Spleen (tissue), 13 donors: ENCODE data around the gene CBX2. TPM values are rescaled to one million over a fixed set of nuclear protein-coding genes. Genes with fewer than 3 reads are reported as not detected.
A peak's percentile ranks its signal among the peaks of the same experiment; 100 is the strongest.

Experiments used
- DNase-seq: peaks from one replicate; pipeline ENCODE4 v3.0.0-alpha.2; 2020
- H3K27ac ChIP-seq, 8 donors: fragments of 200-600 bp; sonication (generic) in 7 of 8; 1 replicate in 4 of 8; 2 replicates in 4 of 8; pipeline versions ENCODE4 v1.5.0 to v1.8.0; 2016 to 2021; ENCODE audit warnings: inconsistent platforms in 4 of 8, mild to moderate bottlenecking in 4 of 8, moderate library complexity in 1 of 8
- H3K27me3 ChIP-seq, 7 donors: fragments of 200-600 bp; sonication (generic) in 6 of 7; replicated peaks in 1 of 7; 1 replicate in 4 of 7; 2 replicates in 3 of 7; pipeline versions ENCODE4 v1.5.0 to v1.8.0; 2016 to 2021; ENCODE audit warnings: inconsistent platforms in 3 of 7, mild to moderate bottlenecking in 1 of 7
- H3K36me3 ChIP-seq, 6 donors: fragments of 200-600 bp; sonication (generic) in 5 of 6; 1 replicate in 4 of 6; 2 replicates in 2 of 6; pipeline versions ENCODE4 v1.5.0 to v1.8.0; 2016 to 2021; ENCODE audit warnings: inconsistent platforms in 2 of 6
- H3K4me1 ChIP-seq, 6 donors: fragments of 200-600 bp; sonication (generic) in 5 of 6; 1 replicate in 3 of 6; 2 replicates in 3 of 6; pipeline versions ENCODE4 v1.5.0 to v1.8.0; 2016 to 2021; ENCODE audit warnings: inconsistent platforms in 3 of 6
- H3K4me3 ChIP-seq, 8 donors: fragments of 200-600 bp; sonication (generic) in 7 of 8; 1 replicate in 4 of 8; 2 replicates in 4 of 8; pipeline versions ENCODE4 v1.5.0 to v1.8.0; 2016 to 2021; ENCODE audit warnings: inconsistent platforms in 4 of 8, mild to moderate bottlenecking in 4 of 8, moderate library complexity in 2 of 8
- H3K9me3 ChIP-seq, 8 donors: fragments of 200-600 bp; sonication (generic) in 7 of 8; 1 replicate in 4 of 8; 2 replicates in 4 of 8; pipeline versions ENCODE4 v1.5.0 to v1.8.0; 2016 to 2021; ENCODE audit warnings: inconsistent platforms in 4 of 8
- CTCF ChIP-seq, 11 experiments: fragments of 200-600 bp in 7 of 11; fragments of 450-650 bp in 4 of 11; sonication (generic) in 4 of 11; IDR thresholded peaks in 8 of 11; conservative IDR thresholded peaks in 3 of 11; 1 replicate in 7 of 11; 2 replicates in 4 of 11; pipeline versions ENCODE4 v1.4.0 to v1.8.0; 2016 to 2021; ENCODE audit warnings: antibody characterized with exemption in 11 of 11, inconsistent platforms in 4 of 11, mild to moderate bottlenecking in 1 of 11
- POLR2A ChIP-seq, 3 donors: fragments of 450-650 bp; IDR thresholded peaks; one replicate each; pipeline ENCODE4 v1.5.1; 2017; ENCODE audit warnings: antibody characterized with exemption in 3 of 3, mild to moderate bottlenecking in 1 of 3
- POLR2AphosphoS5 ChIP-seq, 3 donors: sonication (generic); formaldehyde crosslinking; IDR thresholded peaks; one replicate each; pipeline ENCODE4 v1.5.1; 2017; ENCODE audit warnings: antibody characterized with exemption in 3 of 3
- WGBS, 5 donors: extraction: QIAGEN DNeasy Blood & Tissue Kit in 3 of 5; methylation state at CpG; one replicate each; pipeline versions ENCODE4 v1.1.5 to v1.1.7; 2013 to 2018; 5-methylcytosine and 5-hydroxymethylcytosine counted together
- intact Hi-C: fragments of 100-400 bp; cut with DNase I; formaldehyde crosslinking; loops from one replicate; pipeline ENCODE4 v1.15.0; 2023; ENCODE audit warnings: low total_unique reads
- long read RNA-seq, 2 donors: transcript quantifications; one replicate each; lab custom pipeline, GENCODE V29; 2026
- polyA plus RNA-seq, 3 donors: library from polyadenylated mRNA; stranded (reverse); fragments of 200-250 nt; gene quantifications; one replicate each; pipeline ENCODE4 v1.2.1, GENCODE V29; 2013
- total RNA-seq, 7 donors: library from RNA; depleted of rRNA in 3 of 7; stranded (reverse); fragments of >200 nt in 3 of 7; fragmentation: NEBNext Ultra II Directional in 4 of 7; extraction: Animal tissue kit (Norgen Biotek cat#: 25700) in 4 of 7; gene quantifications; one replicate each; pipeline versions ENCODE4 v1.1.0 to v1.2.1, GENCODE V29; 2016 to 2021
- donor health status: healthy with polysubstance abuse.
- donor health status: DM: no; HTN: no; CAD: no; lungs with moderate emphysema.
- donor health status: DM: no; HTN: no; CAD: no.
- donor health status: Bipolar disorder and iron deficiency.
- donor health status: healthy.
- donor health status: DM: no; HTN: no; CAD: no.
- donor health status: DM: yes; HTN: yes; CAD: no.

The CBX2 gene
- total RNA-seq = 1 to 10 TPM; 1.9 to 6.2 (median 3.5) TPM
- polyA plus RNA-seq = 1 to 10 TPM in 2 of 3 donors, under 1 TPM in 1; 0.48 to 3.3 (median 1.4) TPM
- long read RNA-seq, donor 1, full-length matches to known transcripts = 10 of 17 reads
- long read RNA-seq, donor 1, partial matches to known transcripts = 7 of 17 reads
- long read RNA-seq, donor 1, other reads (novel, unspliced or antisense) = 0 of 17 reads
- long read RNA-seq, donor 2, full-length matches to known transcripts = 6 of 6 reads
- long read RNA-seq, donor 2, partial matches to known transcripts = 0 of 6 reads
- long read RNA-seq, donor 2, other reads (novel, unspliced or antisense) = 0 of 6 reads

GRCh38 chr17:79777894-79778503, at the start of gene CBX2:
CBX2 (plus strand) TSS chr17:79778148; CDS start chr17:79778236, 88 bp downstream.
- peak; percentile 92 for DNase-seq
- H3K4me3 ChIP-seq = peak within 1 kb of the TSS; percentile 48 to 90 (median 66)
- peak within 1 kb of the TSS; percentile 9 to 78 (median 64) for H3K27ac ChIP-seq
- no peaks in the 10 kb centered on the region for H3K36me3 ChIP-seq
- 0 to 1% (median 1%) methylated on average over 28 to 95 of the region's 96 CpGs; no CpG with 5 or more reads in 2 of the 5 donors for WGBS, 5 donors
- peaks cover 12 to 50% (median 38%) of the 10 kb centered on the region in 6 donors for H3K4me1 ChIP-seq
- intact Hi-C loops = no loop called here
- no peaks in the 10 kb centered on the region for H3K9me3 ChIP-seq
- TF ChIP-seq POLR2A (IDR thresholded peaks at IDR 0.05) = no peak
- no peak for TF ChIP-seq POLR2AphosphoS5 (IDR thresholded peaks at IDR 0.05)
- no peak for TF ChIP-seq CTCF (IDR thresholded peaks at IDR 0.05 in 8 of 11, conservative IDR thresholded peaks at IDR 0.05 in 3 of 11)
- peaks cover 3 to 97% (median 58%) of the 10 kb centered on the region in 7 donors for H3K27me3 ChIP-seq

GRCh38 chr17:79728169-79728907, 49.6 kb upstream of the CBX2 start:
- WGBS, 5 donors = 48 to 58% (median 56%) methylated on average over 22 of the region's 22 CpGs
- Histone ChIP-seq H3K27ac (peak overlapping the region in 5 of 8 donors; percentile 52 to 73 (median 59)), H3K4me1 (peaks cover 6 to 35% (median 23%) of the 10 kb centered on the region in 6 donors), H3K36me3 (no peaks in the 10 kb centered on the region), H3K9me3 (no peaks in the 10 kb centered on the region), H3K4me3 (peak overlapping the region; percentile 5 to 67 (median 30)), H3K27me3 (no peaks in the 10 kb centered on the region)
- DNase-seq = peak; percentile 76
- no peak for TF ChIP-seq CTCF (IDR thresholded peaks at IDR 0.05 in 8 of 11, conservative IDR thresholded peaks at IDR 0.05 in 3 of 11)
- no peak for TF ChIP-seq POLR2A (IDR thresholded peaks at IDR 0.05)
- TF ChIP-seq POLR2AphosphoS5 (IDR thresholded peaks at IDR 0.05) = peak; percentile 28 to 38 (median 30)
- intact Hi-C loops = no loop called here

GRCh38 chr17:79728908-79729471, 49.0 kb upstream of the CBX2 start:
- DNase-seq = peak; percentile 88
- H3K4me3 ChIP-seq = peak overlapping the region in 4 of 8 donors; percentile 29 to 67 (median 36)
- no peaks in the 10 kb centered on the region for H3K9me3 ChIP-seq
- WGBS, 5 donors = 74 to 84% (median 77%) methylated on average over 22 to 26 of the region's 26 CpGs
- H3K27ac ChIP-seq = peak overlapping the region in 1 of 8 donors; percentile 73
- H3K4me1 ChIP-seq = peaks cover 6 to 39% (median 26%) of the 10 kb centered on the region in 6 donors
- no peaks in the 10 kb centered on the region for H3K27me3 ChIP-seq
- intact Hi-C loops = no loop called here
- no peaks in the 10 kb centered on the region for H3K36me3 ChIP-seq
- TF ChIP-seq POLR2AphosphoS5 (IDR thresholded peaks at IDR 0.05) (no peak), CTCF (IDR thresholded peaks at IDR 0.05 in 8 of 11, conservative IDR thresholded peaks at IDR 0.05 in 3 of 11) (no peak), POLR2A (IDR thresholded peaks at IDR 0.05) (no peak)
